Measurements from ENCODE around the gene HGS. TPM values are rescaled to one million over a fixed set of nuclear protein-coding genes. Genes with fewer than 3 reads are reported as not detected.
A peak's percentile ranks its signal among the peaks of the same experiment; 100 is the strongest.

The HGS gene
- total RNA-seq, 2 donors from 2014 or later: 93.8 to 108 TPM

DNA sequence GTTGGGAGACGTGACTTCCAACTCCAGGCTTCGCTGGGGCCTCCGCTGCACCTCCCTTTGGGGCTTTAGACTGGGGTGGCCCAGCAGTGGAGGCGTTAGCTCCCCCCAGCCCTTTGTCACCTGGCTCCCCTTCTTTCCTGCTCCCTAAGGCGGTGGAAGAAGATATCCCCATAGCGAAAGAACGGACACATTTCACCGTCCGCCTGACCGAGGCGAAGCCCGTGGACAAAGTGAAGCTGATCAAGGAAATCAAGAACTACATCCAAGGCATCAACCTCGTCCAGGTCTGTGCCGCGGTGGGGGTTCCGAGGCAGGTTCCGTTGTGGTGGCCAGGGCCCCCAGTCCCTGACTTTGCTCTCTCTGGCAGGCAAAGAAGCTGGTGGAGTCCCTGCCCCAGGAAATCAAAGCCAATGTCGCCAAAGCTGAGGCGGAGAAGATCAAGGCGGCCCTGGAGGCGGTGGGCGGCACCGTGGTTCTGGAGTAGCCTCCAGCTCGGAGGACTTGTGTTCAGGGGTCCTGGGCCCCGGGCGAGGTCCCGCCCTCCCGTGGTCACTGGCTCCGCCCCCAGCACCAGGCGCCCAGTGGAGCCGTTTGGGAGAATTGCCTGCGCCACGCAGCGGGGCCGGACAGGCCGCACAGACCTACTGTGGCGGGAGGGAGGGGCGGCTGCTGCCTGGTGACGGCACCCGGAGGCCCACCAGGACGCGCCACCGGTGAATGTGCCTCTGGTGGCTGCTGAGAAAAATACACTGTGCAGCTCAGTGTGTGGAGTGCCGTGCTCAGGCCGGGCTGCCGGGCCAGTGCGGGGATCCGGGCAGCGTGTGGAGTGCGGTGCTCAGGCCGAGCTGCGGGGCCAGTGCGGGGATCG, 23.2 kb downstream of the HGS start:
- H3K36me3 ChIP-seq: peaks cover 10% of the 10 kb centered on the region
- H3K27me3 ChIP-seq (replicated peaks; ENCODE audit: insufficient read depth): no peaks in the 10 kb centered on the region
- no peak overlapping the region for H3K27ac ChIP-seq
- no peak for ATAC-seq (ENCODE audit: insufficient number of reproducible peaks, low FRiP score, low read depth)
- no peak for DNase-seq (ENCODE audit: low spot score)
- H3K9me3 ChIP-seq: no peaks in the 10 kb centered on the region
- TF ChIP-seq, protein P1, sequence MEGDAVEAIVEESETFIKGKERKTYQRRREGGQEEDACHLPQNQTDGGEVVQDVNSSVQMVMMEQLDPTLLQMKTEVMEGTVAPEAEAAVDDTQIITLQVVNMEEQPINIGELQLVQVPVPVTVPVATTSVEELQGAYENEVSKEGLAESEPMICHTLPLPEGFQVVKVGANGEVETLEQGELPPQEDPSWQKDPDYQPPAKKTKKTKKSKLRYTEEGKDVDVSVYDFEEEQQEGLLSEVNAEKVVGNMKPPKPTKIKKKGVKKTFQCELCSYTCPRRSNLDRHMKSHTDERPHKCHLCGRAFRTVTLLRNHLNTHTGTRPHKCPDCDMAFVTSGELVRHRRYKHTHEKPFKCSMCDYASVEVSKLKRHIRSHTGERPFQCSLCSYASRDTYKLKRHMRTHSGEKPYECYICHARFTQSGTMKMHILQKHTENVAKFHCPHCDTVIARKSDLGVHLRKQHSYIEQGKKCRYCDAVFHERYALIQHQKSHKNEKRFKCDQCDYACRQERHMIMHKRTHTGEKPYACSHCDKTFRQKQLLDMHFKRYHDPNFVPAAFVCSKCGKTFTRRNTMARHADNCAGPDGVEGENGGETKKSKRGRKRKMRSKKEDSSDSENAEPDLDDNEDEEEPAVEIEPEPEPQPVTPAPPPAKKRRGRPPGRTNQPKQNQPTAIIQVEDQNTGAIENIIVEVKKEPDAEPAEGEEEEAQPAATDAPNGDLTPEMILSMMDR (IDR thresholded peaks at IDR 0.05): no peak
- no peak overlapping the region for H3K4me3 ChIP-seq
- H3K4me1 ChIP-seq (ENCODE audit: control insufficient read depth in 1 of 2, low read depth in 2 of 2): peaks cover 21 to 36% of the 10 kb centered on the region in 2 donors

DNA sequence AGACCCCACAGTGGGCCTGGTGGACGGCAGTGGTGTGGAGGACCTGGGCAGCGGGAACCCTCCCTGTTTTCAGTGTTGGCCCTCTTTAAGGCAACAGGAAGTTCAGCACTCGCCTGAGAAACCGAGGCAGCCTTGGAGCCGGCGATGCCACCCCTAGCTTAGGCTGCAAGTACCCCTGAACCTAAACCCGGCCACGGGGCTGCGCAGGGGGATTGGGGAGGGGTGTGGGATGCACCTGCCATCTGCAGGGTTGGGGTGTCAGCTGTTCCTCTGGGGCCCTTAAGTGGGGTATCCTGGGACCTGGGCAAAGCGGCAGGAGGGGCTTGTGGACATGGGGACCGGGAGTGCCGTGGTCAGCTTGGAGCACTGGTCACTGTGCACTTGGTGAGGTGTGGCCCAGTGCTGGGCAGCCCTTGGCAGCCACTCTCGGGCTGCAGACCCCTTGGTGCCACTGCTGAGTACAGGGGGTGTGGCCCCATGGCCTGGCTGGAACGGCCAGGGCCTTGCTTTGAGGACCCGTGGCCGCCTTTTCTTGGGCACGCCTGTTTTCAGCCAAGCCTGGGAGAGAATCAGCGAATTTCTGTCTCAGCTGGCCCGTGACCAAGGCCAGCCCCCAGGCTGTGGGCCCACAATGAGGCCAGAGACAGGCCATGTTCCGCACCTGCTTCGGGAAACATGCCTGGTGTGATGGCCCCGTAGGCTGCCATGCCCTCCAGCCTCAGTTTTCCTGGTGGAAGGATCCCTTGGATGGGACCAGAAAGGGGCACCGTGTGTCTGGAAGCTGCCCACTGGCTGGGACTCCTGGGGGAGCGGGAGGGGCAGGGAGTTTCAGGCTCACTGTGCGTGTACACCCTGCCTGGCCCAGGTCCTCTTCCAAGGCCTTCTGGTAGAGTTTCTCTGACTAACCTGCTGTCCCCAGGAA, 24.2 kb downstream of the HGS start:
- Histone ChIP-seq H3K27me3 (replicated peaks; ENCODE audit: insufficient read depth) (no peaks in the 10 kb centered on the region), H3K27ac (no peak overlapping the region), H3K4me1 (ENCODE audit: control insufficient read depth in 1 of 2, low read depth in 2 of 2) (peaks cover 21 to 35% of the 10 kb centered on the region in 2 donors), H3K4me3 (no peak overlapping the region), H3K36me3 (peaks cover 10% of the 10 kb centered on the region), H3K9me3 (no peaks in the 10 kb centered on the region)
- TF ChIP-seq, protein P1 (IDR thresholded peaks at IDR 0.05): no peak
- DNase-seq (ENCODE audit: low spot score): no peak
- ATAC-seq (ENCODE audit: insufficient number of reproducible peaks, low FRiP score, low read depth): no peak

DNA sequence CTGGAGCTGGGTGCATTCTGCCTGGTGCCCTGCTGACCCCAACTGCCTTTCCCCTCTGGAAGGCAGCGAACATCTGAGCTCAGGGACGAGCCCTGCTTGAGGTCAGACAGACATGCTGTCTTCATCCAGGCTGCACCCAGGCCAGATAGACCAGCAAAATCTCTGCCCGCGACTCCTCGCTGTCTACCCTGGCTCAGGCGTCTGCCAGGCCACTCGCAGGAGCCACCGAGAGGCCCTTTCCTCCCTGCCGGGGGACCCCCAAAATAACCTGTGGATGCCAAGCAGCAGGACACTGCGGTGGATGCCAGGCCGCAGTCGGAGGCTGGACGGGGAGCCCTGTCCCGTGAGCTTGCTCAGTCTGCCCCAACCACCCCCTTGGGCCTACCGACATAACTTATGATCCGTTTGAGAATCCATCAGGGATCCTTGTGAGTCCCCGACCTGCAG, 25.0 kb downstream of the HGS start:
- no peaks in the 10 kb centered on the region for H3K27me3 ChIP-seq (replicated peaks; ENCODE audit: insufficient read depth)
- H3K4me3 ChIP-seq: no peak overlapping the region
- TF ChIP-seq, protein P1 (IDR thresholded peaks at IDR 0.05): no peak
- H3K9me3 ChIP-seq: no peaks in the 10 kb centered on the region
- peaks cover 23 to 40% of the 10 kb centered on the region in 2 donors for H3K4me1 ChIP-seq (ENCODE audit: control insufficient read depth in 1 of 2, low read depth in 2 of 2)
- H3K36me3 ChIP-seq: peaks cover 10% of the 10 kb centered on the region
- no peak overlapping the region for H3K27ac ChIP-seq
- no peak for DNase-seq (ENCODE audit: low spot score)
- ATAC-seq (ENCODE audit: insufficient number of reproducible peaks, low FRiP score, low read depth): no peak

DNA sequence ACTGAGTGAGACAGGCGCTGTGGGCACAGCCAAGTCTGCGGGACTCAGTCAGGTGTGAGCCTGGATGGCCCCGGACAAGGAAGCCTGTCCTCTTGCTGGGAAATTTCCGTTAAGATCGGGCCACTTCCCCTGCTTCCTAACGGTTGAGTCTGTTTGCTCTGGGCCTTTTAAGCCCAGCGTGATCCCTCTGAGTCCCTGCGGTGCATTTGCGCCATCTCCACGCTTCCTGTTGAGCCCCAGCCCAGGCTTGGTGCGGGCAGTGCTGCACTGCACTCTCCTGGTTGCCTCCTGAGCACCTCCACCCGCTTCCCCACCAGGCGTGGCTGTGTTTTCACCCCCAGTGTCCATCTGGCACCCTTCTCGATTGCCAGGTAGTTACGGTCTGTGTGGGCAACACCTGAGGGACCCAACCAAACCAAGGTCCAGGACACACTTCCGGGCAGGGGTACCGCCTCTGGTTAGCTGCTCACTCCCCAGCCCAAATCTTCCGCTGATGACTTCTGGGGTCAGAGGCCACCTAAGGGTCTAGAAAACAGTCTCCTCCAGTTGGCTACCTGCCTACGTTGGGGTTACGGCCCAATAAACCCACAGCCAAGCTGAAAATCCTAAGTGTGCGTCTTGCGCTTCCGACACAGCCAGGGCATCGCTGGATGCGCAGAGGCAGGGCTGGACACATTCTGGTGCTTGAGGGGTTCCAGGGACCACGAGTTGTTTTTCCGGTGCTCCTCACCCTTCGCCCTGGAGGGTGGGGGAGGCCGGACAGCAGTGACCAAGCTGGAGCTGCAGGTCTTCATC, 26.9 kb downstream of the HGS start:
- Histone ChIP-seq H3K4me1 (ENCODE audit: control insufficient read depth in 1 of 2, low read depth in 2 of 2) (peaks cover 16 to 34% of the 10 kb centered on the region in 2 donors), H3K9me3 (no peaks in the 10 kb centered on the region), H3K27me3 (replicated peaks; ENCODE audit: insufficient read depth) (no peaks in the 10 kb centered on the region), H3K27ac (no peak overlapping the region), H3K4me3 (peak overlapping the region; percentile 91), H3K36me3 (peaks cover 10% of the 10 kb centered on the region)
- ATAC-seq (ENCODE audit: insufficient number of reproducible peaks, low FRiP score, low read depth) (no peak), DNase-seq (ENCODE audit: low spot score) (no peak)
- TF ChIP-seq, protein P1 (IDR thresholded peaks at IDR 0.05): no peak
